GM12874 (cell line): ENCODE results near the gene TMEM109.

Source experiments
- CTCF ChIP-seq: IDR thresholded peaks from 2 replicates; pipeline ENCODE4 v1.5.1; 2011; ENCODE audit warnings: low read depth, mild to moderate bottlenecking, control low read depth, low read length, moderate library complexity; ENCODE audit not compliant: insufficient read depth

Gene TMEM109

DNA sequence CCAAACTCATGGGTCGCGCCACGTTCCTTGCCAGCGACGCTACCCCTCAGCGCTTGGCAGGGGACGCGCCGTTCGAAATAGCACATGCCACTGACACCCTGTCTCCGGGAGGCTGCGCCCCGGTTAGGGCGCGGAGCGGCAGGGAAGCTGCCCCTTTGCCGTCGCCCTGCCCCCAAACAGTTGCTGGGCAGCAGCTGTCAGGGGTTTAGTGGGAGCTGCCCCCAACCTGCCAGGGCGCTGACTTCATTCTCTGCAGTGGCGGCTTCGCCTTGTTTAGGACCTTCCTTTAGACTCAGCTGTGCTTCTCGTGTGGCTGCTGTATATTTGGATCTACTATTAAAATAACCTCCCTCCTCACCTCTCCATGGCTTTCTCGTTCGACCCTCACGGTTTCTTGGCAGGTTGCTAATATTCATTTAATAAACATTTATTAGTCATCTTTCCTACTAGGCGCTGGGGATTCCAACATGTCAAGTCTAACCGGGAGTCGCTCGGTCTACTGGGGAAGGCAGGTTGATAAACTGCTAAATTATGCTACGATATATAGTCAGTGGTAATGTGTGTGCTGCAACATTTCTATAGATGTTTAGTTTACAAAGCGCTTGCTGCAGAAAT is 782 bp downstream of the TMEM109 start:
- TF ChIP-seq CTCF: no peak

DNA sequence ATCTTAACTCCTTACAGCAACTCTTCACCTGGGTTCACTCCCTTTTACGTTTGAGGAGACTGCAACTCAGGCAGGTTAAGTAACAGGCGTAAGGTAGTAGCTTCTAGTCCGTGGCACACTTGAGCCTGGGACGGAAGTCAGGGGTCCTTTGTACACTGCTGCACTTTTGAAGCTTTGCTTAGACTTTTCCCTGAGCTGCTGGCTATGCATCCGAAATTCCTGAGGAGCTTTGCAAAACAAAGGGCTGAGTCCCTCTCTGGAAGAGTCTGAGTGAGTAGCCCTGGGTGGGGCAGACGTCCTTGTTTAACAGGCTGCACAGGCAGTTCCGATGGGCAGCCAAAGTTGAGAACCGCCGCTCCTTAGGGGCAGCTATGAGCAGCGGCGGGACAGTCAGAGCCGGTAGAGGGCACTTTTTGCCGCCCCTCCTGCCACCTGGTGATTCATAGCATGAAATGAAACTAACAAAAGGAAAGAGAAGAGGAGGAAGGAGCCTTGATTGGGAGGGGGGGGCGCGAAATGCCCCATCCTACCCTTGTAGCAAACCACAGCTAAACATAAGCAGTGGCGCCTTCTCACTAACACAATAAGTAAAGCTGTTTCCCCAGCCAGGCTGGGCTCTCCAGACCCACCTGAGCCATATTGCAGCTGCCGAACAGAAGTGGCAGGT is 1.4 kb downstream of the TMEM109 start:
- peak; percentile 53 for TF ChIP-seq CTCF

DNA sequence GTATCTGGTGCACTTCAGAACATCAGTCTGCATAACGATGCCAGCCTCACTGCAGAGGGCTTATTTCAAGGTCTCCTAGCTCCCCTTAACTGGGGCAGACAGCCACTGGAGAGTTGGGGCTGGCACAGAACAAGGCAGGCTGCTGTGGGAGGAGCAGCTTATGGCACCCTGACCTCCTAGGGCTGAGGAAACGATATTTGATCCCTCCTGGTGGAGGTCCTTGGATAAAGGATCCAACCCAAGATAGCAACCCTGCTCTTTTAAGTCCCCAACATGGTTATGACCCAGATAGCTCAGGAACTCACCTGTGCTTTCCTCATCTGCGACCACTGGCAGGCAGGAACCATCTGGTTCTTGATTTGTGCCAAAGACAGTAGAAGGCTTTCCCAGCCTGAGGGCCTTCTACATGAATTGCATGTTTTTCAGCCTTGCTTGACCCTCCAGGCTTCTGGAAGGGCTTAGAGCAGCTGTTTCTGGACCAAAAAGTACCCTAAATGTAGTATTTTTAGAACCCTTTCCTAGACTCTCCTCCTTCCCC is 2.8 kb downstream of the TMEM109 start:
- TF ChIP-seq CTCF: no peak

DNA sequence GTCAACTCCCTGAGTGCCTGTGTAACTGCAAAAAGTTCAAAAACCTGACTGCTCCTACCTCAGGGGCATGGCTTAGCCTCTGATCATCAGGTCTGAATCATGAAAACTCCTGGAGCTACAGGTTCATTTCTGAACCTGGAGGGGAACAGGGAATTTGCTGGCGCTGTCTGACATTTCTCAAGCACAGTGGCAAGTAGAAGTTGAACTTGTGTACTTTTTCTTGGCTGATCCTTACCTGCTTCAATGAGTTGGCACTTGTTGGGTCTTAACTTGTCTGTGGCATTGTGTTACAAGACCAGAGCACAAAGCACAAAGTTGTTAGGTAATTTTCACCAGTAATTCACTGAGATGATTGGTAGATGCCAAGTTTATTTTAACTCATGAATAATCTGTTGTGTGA is 3.3 kb downstream of the TMEM109 start:
- TF ChIP-seq CTCF: no peak

DNA sequence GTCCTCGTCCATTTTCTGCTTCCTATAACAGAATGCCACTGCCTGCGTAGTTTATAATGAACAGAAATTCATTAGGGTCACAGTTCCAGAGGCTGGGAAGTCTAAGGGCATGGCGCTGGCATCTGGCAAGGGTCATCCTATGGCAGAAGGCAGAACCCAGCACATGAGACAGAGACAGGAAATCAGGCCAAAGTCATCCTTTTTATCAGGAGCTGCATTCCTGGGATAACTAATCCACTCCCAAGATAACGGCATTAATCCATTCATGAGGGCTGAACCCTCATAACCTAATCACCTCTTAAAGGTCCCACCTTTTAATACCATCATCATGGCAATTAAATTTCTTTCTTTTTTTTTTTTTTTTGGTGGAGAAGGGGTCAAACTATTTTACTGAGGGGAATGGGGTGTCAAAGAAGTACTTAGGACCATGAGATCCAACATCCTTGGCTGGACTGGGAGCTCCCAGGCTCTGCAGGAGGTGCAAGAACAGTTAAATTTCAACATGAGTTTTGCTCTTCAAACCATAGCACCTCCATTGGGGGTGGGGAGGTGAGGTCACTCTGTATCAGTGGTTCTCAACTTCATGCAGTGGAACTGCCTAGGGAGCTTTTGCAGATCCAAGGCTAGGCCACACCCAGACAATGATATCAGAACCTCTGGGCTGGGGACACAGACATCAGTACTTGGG is 4.4 kb downstream of the TMEM109 start:
- TF ChIP-seq CTCF: no peak

- TF ChIP-seq CTCF: no peak
Measured at GRCh38 chr11:60918939-60919265, 4.9 kb downstream of the TMEM109 start.

DNA sequence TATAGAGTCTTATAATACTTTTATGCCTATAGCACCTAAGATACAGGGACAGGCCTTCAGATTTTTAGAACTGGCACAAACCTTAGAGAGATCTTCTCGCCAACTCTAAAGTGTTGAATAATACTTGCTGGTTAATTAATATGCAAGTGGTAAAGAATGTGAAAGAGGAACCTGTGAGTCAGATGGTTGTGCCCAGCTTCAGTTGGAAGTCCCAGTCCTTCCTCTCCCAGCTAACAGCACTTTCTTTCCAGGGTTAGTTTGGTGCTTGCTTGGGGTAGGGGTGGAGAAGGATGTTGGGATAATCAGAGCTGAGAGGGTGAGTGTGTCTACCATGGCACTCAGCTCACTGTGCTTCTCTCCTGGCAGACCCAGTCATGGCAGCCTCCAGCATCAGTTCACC is 5.4 kb downstream of the TMEM109 start:
- TF ChIP-seq CTCF: no peak
